Peyer's patch (tissue), 4 donors: ENCODE results near the gene OTP.

Experiments
- POLR2A ChIP-seq, 2 donors: fragments of 450-650 bp; IDR thresholded peaks; one replicate each; pipeline ENCODE4 v1.5.1; 2017; ENCODE audit warnings: antibody characterized with exemption in 2 of 2, mild to moderate bottlenecking in 2 of 2, moderate library complexity in 2 of 2
- TF ChIP-seq, protein P1 (sequence below), 6 experiments: fragments of 450-650 bp in 4 of 6; fragments of 200-600 bp in 2 of 6; sonication (generic) in 1 of 6; IDR thresholded peaks; one replicate each; pipeline ENCODE4 v1.5.1; 2017 to 2019; ENCODE audit warnings: antibody characterized with exemption in 6 of 6, mild to moderate bottlenecking in 3 of 6, moderate library complexity in 1 of 6

- TF ChIP-seq, protein P1, sequence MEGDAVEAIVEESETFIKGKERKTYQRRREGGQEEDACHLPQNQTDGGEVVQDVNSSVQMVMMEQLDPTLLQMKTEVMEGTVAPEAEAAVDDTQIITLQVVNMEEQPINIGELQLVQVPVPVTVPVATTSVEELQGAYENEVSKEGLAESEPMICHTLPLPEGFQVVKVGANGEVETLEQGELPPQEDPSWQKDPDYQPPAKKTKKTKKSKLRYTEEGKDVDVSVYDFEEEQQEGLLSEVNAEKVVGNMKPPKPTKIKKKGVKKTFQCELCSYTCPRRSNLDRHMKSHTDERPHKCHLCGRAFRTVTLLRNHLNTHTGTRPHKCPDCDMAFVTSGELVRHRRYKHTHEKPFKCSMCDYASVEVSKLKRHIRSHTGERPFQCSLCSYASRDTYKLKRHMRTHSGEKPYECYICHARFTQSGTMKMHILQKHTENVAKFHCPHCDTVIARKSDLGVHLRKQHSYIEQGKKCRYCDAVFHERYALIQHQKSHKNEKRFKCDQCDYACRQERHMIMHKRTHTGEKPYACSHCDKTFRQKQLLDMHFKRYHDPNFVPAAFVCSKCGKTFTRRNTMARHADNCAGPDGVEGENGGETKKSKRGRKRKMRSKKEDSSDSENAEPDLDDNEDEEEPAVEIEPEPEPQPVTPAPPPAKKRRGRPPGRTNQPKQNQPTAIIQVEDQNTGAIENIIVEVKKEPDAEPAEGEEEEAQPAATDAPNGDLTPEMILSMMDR (IDR thresholded peaks at IDR 0.05): no peak
- no peak for TF ChIP-seq POLR2A (IDR thresholded peaks at IDR 0.05)
These were observed 52.4 kb downstream of the OTP start for GRCh38 chr5:77586101-77586500.
